GM12875 (cell line): Measurements from ENCODE around the gene NINL.
A peak's percentile ranks its signal among the peaks of the same experiment; 100 is the strongest.

Source experiments
- H3K4me3 ChIP-seq: one replicate; pipeline ENCODE4 v1.5.1; 2011; ENCODE audit warnings: low read depth, low read length, control low read depth
- TF ChIP-seq, protein P1 (sequence below): IDR thresholded peaks from 2 replicates; pipeline ENCODE4 v1.5.1; 2011; ENCODE audit warnings: low read depth, mild to moderate bottlenecking, control low read depth, inconsistent platforms, low read length, moderate library complexity, borderline replicate concordance; ENCODE audit not compliant: insufficient read depth

The NINL gene

GRCh38 chr20:25623736-25624499 lies 38.6 kb upstream of the NINL start, which contains the start of gene NANP:
Gene NANP (minus strand): TSS chr20:25624014. CDS start chr20:25623948, 66 bp downstream.
- TF ChIP-seq, protein P1, sequence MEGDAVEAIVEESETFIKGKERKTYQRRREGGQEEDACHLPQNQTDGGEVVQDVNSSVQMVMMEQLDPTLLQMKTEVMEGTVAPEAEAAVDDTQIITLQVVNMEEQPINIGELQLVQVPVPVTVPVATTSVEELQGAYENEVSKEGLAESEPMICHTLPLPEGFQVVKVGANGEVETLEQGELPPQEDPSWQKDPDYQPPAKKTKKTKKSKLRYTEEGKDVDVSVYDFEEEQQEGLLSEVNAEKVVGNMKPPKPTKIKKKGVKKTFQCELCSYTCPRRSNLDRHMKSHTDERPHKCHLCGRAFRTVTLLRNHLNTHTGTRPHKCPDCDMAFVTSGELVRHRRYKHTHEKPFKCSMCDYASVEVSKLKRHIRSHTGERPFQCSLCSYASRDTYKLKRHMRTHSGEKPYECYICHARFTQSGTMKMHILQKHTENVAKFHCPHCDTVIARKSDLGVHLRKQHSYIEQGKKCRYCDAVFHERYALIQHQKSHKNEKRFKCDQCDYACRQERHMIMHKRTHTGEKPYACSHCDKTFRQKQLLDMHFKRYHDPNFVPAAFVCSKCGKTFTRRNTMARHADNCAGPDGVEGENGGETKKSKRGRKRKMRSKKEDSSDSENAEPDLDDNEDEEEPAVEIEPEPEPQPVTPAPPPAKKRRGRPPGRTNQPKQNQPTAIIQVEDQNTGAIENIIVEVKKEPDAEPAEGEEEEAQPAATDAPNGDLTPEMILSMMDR: no peak
- H3K4me3 ChIP-seq: peak within 1 kb of the TSS; percentile 58

- TF ChIP-seq, protein P1: no peak
- peak overlapping the region; percentile 58 for H3K4me3 ChIP-seq
Observed at GRCh38 chr20:25623225-25623735, 37.9 kb upstream of the NINL start.

- TF ChIP-seq, protein P1: no peak
- peak overlapping the region; percentile 58 for H3K4me3 ChIP-seq
Observed at GRCh38 chr20:25622450-25623224, 37.3 kb upstream of the NINL start.

DNA sequence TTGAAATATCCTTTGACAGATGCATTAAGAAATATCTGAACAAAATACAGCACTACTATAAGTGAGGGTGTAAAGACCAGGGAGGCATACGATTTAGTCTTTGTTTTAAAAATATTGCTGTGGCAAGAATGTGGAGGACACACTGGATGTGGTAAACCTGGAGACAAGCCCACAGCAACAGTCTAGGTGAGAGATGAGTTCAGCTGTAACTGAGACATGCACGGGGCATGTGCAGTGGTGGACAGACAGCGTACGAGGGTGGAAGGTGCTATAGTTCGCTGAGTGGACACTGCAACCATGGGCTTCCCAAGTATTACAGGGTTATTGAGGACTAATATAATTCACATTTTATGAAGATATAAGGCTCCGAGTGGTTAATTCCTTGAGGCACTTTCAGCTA lies 36.7 kb upstream of the NINL start:
- H3K4me3 ChIP-seq: no peak overlapping the region

GRCh38 chr20:25619514-25619913 lies 34.2 kb upstream of the NINL start:
- no peak overlapping the region for H3K4me3 ChIP-seq
- TF ChIP-seq, protein P1: no peak

More for the DNA sequence above, 36.7 kb upstream of the NINL start:
- TF ChIP-seq, protein P1: no peak

GRCh38 chr20:25608774-25609173 lies 23.4 kb upstream of the NINL start:
- TF ChIP-seq, protein P1: no peak

More at GRCh38 chr20:25608774-25609173, 23.4 kb upstream of the NINL start:
- no peak overlapping the region for H3K4me3 ChIP-seq
